Activated CD8-positive, alpha-beta T cell treated with anti-CD3 and anti-CD28 coated beads for 36 hours (primary cell): Measurements from ENCODE around the gene IDH3G. TPM values are rescaled to one million over a fixed set of nuclear protein-coding genes. Genes with fewer than 3 reads are reported as not detected.

ENCODE experiments used
- ATAC-seq: fragments of 200-7000 bp; cut with Tn5 transposase; one replicate; pipeline ENCODE4 v1.10.0; 2021; ENCODE audit warnings: mild to moderate bottlenecking, moderate library complexity
- CTCF ChIA-PET: fragments of 350-600 bp; sonication (Branson Sonifier 250); formaldehyde crosslinking; loops from one replicate; lab custom pipeline; 2021; ENCODE audit warnings: antibody characterized with exemption; lab: Charles Lee
- POLR2A ChIA-PET: fragments of 350-600 bp; sonication (Branson Sonifier 250); formaldehyde crosslinking; loops from one replicate; lab custom pipeline; 2021; ENCODE audit warnings: antibody characterized with exemption; lab: Charles Lee
- DNase-seq: peaks from one replicate; pipeline ENCODE4 v3.0.0-alpha.2; 2020
- H3K27ac Mint-ChIP-seq: one replicate; pipeline ENCODE4 v1.8.0; 2021; ENCODE audit warnings: mild to moderate bottlenecking, mixed read lengths
- H3K27me3 Mint-ChIP-seq: one replicate; pipeline ENCODE4 v1.8.0; 2021; ENCODE audit warnings: mixed read lengths
- H3K36me3 Mint-ChIP-seq: one replicate; pipeline ENCODE4 v1.8.0; 2021; ENCODE audit warnings: low read depth, mixed read lengths
- H3K4me1 Mint-ChIP-seq: one replicate; pipeline ENCODE4 v1.8.0; 2021; ENCODE audit warnings: low read depth, mixed read lengths
- H3K4me3 Mint-ChIP-seq: one replicate; pipeline ENCODE4 v1.8.0; 2021; ENCODE audit warnings: mild to moderate bottlenecking, moderate library complexity, mixed read lengths
- H3K9me3 Mint-ChIP-seq: one replicate; pipeline ENCODE4 v1.8.0; 2021; ENCODE audit warnings: mixed read lengths
- intact Hi-C: fragments of 100-400 bp; cut with micrococcal nuclease; formaldehyde crosslinking; loops from one replicate; pipeline ENCODE4 v1.10.0; 2022
- total RNA-seq, 2 experiments: library from RNA; stranded (reverse); gene quantifications; one replicate each; pipeline ENCODE4 v1.2.3, GENCODE V29; 2021
- TF ChIP-seq, protein P1 (sequence below): fragments of 200-600 bp; IDR thresholded peaks from one replicate; pipeline ENCODE4 v1.8.0; 2022; ENCODE audit warnings: antibody characterized with exemption, mild to moderate bottlenecking

Gene IDH3G
- total RNA-seq, 2 experiments from 2014 or later, result 54.3 to 56.9 TPM

DNA sequence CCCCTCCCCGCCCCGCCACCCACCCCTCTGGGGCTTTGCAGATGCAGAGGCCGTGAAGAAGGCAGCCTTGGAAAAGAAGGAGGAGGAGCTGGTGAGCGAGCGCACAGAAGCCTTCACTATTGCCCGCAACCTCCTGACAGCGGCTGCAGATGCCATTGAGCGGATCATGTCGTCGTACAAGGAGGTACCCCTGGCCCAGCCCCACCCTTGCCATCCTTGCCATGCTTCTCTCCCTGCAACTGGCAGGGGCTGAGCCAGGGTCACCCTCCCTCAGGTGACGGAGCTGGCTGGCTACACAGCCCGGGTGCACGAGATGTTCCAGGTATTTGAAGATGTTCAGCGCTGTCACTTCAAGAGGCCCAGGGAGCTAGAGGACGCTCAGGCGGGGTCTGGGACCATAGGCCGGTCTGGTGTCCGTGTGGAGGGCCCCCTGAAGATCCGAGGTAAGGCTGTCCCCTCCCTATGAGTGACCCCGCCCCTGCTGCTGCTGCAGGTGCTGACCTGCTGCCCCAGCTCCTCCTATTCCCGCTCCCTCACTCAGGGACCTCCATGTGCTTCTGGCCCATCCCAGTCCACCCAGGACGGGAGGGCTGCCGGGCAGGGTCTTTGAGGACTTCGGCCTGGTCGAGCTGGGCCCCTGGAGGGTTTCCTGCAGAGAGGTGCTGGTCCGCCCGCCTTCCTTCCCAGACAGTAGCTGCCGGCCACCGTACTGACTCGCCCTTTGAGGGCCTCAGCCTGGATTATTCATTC is 57.9 kb downstream of the IDH3G start:
- Mint-ChIP-seq H3K4me3 (no peak overlapping the region), H3K36me3 (peaks cover 6% of the 10 kb centered on the region), H3K27ac (no peak overlapping the region), H3K4me1 (peaks cover 27% of the 10 kb centered on the region), H3K9me3 (peaks cover 5% of the 10 kb centered on the region), H3K27me3 (no peaks in the 10 kb centered on the region)
- ChIA-PET POLR2A (no interaction called here), CTCF (no interaction called here)
- TF ChIP-seq, protein P1, sequence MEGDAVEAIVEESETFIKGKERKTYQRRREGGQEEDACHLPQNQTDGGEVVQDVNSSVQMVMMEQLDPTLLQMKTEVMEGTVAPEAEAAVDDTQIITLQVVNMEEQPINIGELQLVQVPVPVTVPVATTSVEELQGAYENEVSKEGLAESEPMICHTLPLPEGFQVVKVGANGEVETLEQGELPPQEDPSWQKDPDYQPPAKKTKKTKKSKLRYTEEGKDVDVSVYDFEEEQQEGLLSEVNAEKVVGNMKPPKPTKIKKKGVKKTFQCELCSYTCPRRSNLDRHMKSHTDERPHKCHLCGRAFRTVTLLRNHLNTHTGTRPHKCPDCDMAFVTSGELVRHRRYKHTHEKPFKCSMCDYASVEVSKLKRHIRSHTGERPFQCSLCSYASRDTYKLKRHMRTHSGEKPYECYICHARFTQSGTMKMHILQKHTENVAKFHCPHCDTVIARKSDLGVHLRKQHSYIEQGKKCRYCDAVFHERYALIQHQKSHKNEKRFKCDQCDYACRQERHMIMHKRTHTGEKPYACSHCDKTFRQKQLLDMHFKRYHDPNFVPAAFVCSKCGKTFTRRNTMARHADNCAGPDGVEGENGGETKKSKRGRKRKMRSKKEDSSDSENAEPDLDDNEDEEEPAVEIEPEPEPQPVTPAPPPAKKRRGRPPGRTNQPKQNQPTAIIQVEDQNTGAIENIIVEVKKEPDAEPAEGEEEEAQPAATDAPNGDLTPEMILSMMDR, result no peak
- DNase-seq (no peak), ATAC-seq (no peak)
- intact Hi-C loops, result no loop called here

Other genes starting within 250 kb of the IDH3G start
- 10 to 100 TPM; 18.5 to 21.3 TPM for gene CCNQ, start 195.2 kb downstream of the IDH3G start, total RNA-seq
- under 1 TPM in 1 of 2 experiments, not detected in 1; 0.14 TPM for gene DUSP9, start 147.2 kb downstream of the IDH3G start, total RNA-seq
- gene PNCK, start 120.6 kb downstream of the IDH3G start, total RNA-seq, result 1 to 10 TPM in 1 of 2 experiments, under 1 TPM in 1; 0.70 to 1.1 TPM
- 1 to 10 TPM; 2.5 to 2.7 TPM for gene SLC6A8, start 106.4 kb downstream of the IDH3G start, total RNA-seq
- gene BCAP31, start 70.0 kb downstream of the IDH3G start, total RNA-seq, result 100 to 1,000 TPM in 1 of 2 experiments, 10 to 100 TPM in 1; 97.6 to 102 TPM
- 1 to 10 TPM; 3.9 to 4.4 TPM for gene ABCD1, start 69.5 kb downstream of the IDH3G start, total RNA-seq
- gene PLXNB3, start 30.1 kb downstream of the IDH3G start, total RNA-seq, result 1 to 10 TPM; 7.7 to 8.2 TPM
- gene SRPK3, start 13.3 kb downstream of the IDH3G start, total RNA-seq, result under 1 TPM in 1 of 2 experiments, not detected in 1; 0.09 TPM
- gene SSR4, start 293 bp upstream of the IDH3G start, total RNA-seq, result 100 to 1,000 TPM; 152 to 153 TPM
- gene PDZD4, start 36.2 kb upstream of the IDH3G start, total RNA-seq, result 1 to 10 TPM; 1.4 to 2.6 TPM
- 1 to 10 TPM; 2.1 to 2.2 TPM for gene L1CAM, start 91.8 kb upstream of the IDH3G start, total RNA-seq
- not detected for gene AVPR2, start 110.3 kb upstream of the IDH3G start, total RNA-seq
- gene ARHGAP4, start 131.9 kb upstream of the IDH3G start, total RNA-seq, result 100 to 1,000 TPM; 128 to 130 TPM
- gene NAA10, start 140.7 kb upstream of the IDH3G start, total RNA-seq, result 100 to 1,000 TPM; 123 to 136 TPM
- 10 to 100 TPM; 14.3 to 15.8 TPM for gene RENBP, start 150.3 kb upstream of the IDH3G start, total RNA-seq
- gene HCFC1, start 177.4 kb upstream of the IDH3G start, total RNA-seq, result 100 to 1,000 TPM; 115 to 116 TPM
- gene TMEM187, start 178.4 kb upstream of the IDH3G start, total RNA-seq, result 1 to 10 TPM; 4.4 to 4.5 TPM
- gene IRAK1, start 225.5 kb upstream of the IDH3G start, total RNA-seq, result 100 to 1,000 TPM; 134 to 136 TPM